WTC11 (cell line): ENCODE data around the gene COLGALT1. TPM values are rescaled to one million over a fixed set of nuclear protein-coding genes. Genes with fewer than 3 reads are reported as not detected.

Experiments used
- ATAC-seq: fragments of 200-7000 bp; cut with Tn5 transposase; 2 replicates; pipeline ENCODE4 v1.10.0; 2021; ENCODE audit warnings: mild to moderate bottlenecking, moderate library complexity
- CTCF ChIA-PET: fragments of 300-600 bp; sonication (Branson Sonifier 250); formaldehyde crosslinking; loops from one replicate; lab custom pipeline; 2021; ENCODE audit warnings: antibody characterized with exemption; lab: Charles Lee
- POLR2A ChIA-PET: fragments of 350-600 bp; sonication (Branson Sonifier 250); formaldehyde crosslinking; loops from one replicate; lab custom pipeline; 2021; ENCODE audit warnings: antibody characterized with exemption; lab: Charles Lee
- DNase-seq: peaks from one replicate; pipeline ENCODE4 v3.0.0; 2021; ENCODE audit warnings: low spot score
- H3K27ac Mint-ChIP-seq: 2 replicates; pipeline ENCODE4 v1.8.0; 2021; ENCODE audit warnings: mixed read lengths
- H3K27me3 Mint-ChIP-seq: 2 replicates; pipeline ENCODE4 v1.8.0; 2021; ENCODE audit warnings: low read depth, mild to moderate bottlenecking, moderate library complexity, mixed read lengths
- H3K36me3 Mint-ChIP-seq: 2 replicates; pipeline ENCODE4 v1.8.0; 2021; ENCODE audit warnings: mixed read lengths
- H3K4me1 Mint-ChIP-seq: 2 replicates; pipeline ENCODE4 v1.8.0; 2022; ENCODE audit warnings: mixed read lengths
- H3K4me3 Mint-ChIP-seq: 2 replicates; pipeline ENCODE4 v1.8.0; 2021; ENCODE audit warnings: mild to moderate bottlenecking, moderate library complexity, mixed read lengths
- H3K9me3 Mint-ChIP-seq: 2 replicates; pipeline ENCODE4 v1.8.0; 2021; ENCODE audit warnings: mixed read lengths
- ATF3 ChIP-seq: sonication (generic); formaldehyde crosslinking; conservative IDR thresholded peaks from 2 replicates; pipeline ENCODE4 v1.8.1; 2022; ENCODE audit warnings: mild to moderate bottlenecking, missing genetic modification reagents
- ATF6 ChIP-seq: sonication (generic); formaldehyde crosslinking; IDR thresholded peaks from 2 replicates; pipeline ENCODE4 v1.8.1; 2023; ENCODE audit warnings: mild to moderate bottlenecking, missing genetic modification reagents
- E2F1 ChIP-seq: sonication (generic); formaldehyde crosslinking; IDR thresholded peaks from 2 replicates; pipeline ENCODE4 v1.8.0; 2022; ENCODE audit warnings: mild to moderate bottlenecking, missing genetic modification reagents
- FOXP1 ChIP-seq: sonication (generic); formaldehyde crosslinking; IDR thresholded peaks from 2 replicates; pipeline ENCODE4 v1.8.0; 2022; ENCODE audit warnings: missing genetic modification reagents, mild to moderate bottlenecking, moderate library complexity, borderline replicate concordance
- GABPB1 ChIP-seq: sonication (generic); formaldehyde crosslinking; IDR thresholded peaks from 2 replicates; pipeline ENCODE4 v1.8.1; 2023; ENCODE audit warnings: mild to moderate bottlenecking, missing genetic modification reagents
- GRHL2 ChIP-seq: fragments of 250-450 bp; sonication (Bioruptor Pico); IDR thresholded peaks from 2 replicates; pipeline ENCODE4 v1.8.0; 2022; ENCODE audit warnings: mild to moderate bottlenecking, moderate library complexity; ENCODE audit not compliant: insufficient replicate concordance, severe bottlenecking
- HMGA2 ChIP-seq: fragments of 250-450 bp; sonication (Bioruptor Pico); IDR thresholded peaks from 2 replicates; pipeline ENCODE4 v1.4.0; 2021; ENCODE audit warnings: mild to moderate bottlenecking, moderate library complexity
- JAZF1 ChIP-seq: fragments of 250-450 bp; sonication (Bioruptor Pico); IDR thresholded peaks from 2 replicates; pipeline ENCODE4 v1.9.0; 2021; ENCODE audit warnings: moderate library complexity, mild to moderate bottlenecking, inconsistent platforms
- JUN ChIP-seq: sonication (generic); formaldehyde crosslinking; IDR thresholded peaks from 2 replicates; pipeline ENCODE4 v1.8.0; 2023; ENCODE audit warnings: mild to moderate bottlenecking, missing genetic modification reagents
- KAT7 ChIP-seq: sonication (generic); formaldehyde crosslinking; IDR thresholded peaks from 2 replicates; pipeline ENCODE4 v1.8.1; 2023; ENCODE audit warnings: missing genetic modification reagents, mild to moderate bottlenecking, borderline replicate concordance
- MAX ChIP-seq: sonication (generic); formaldehyde crosslinking; IDR thresholded peaks from 2 replicates; pipeline ENCODE4 v1.8.0; 2022; ENCODE audit warnings: mild to moderate bottlenecking, missing genetic modification reagents
- NFE2L1 ChIP-seq: sonication (generic); formaldehyde crosslinking; IDR thresholded peaks from 2 replicates; pipeline ENCODE4 v1.8.1; 2023; ENCODE audit warnings: missing genetic modification reagents
- NR1H2 ChIP-seq: sonication (generic); formaldehyde crosslinking; IDR thresholded peaks from 2 replicates; pipeline ENCODE4 v1.9.0; 2021; ENCODE audit warnings: mild to moderate bottlenecking, moderate library complexity, missing genetic modification reagents
- OVOL2 ChIP-seq: fragments of 250-450 bp; sonication (Bioruptor Pico); IDR thresholded peaks from 2 replicates; pipeline ENCODE4 v1.9.0; 2021; ENCODE audit warnings: mild to moderate bottlenecking, borderline replicate concordance
- RELA ChIP-seq: sonication (generic); formaldehyde crosslinking; IDR thresholded peaks from 2 replicates; pipeline ENCODE4 v1.8.1; 2022; ENCODE audit warnings: missing genetic modification reagents, mild to moderate bottlenecking, borderline replicate concordance
- SMAD4 ChIP-seq: sonication (generic); formaldehyde crosslinking; IDR thresholded peaks from 2 replicates; pipeline ENCODE4 v1.8.0; 2022; ENCODE audit warnings: mild to moderate bottlenecking, missing genetic modification reagents
- TEAD1 ChIP-seq: sonication (generic); formaldehyde crosslinking; IDR thresholded peaks from 2 replicates; pipeline ENCODE4 v1.8.0; 2022; ENCODE audit warnings: mild to moderate bottlenecking, missing genetic modification reagents
- USF1 ChIP-seq: sonication (generic); formaldehyde crosslinking; IDR thresholded peaks from 2 replicates; pipeline ENCODE4 v1.8.0; 2022; ENCODE audit warnings: mild to moderate bottlenecking, missing genetic modification reagents
- ZBTB21 ChIP-seq: sonication (generic); formaldehyde crosslinking; IDR thresholded peaks from 2 replicates; pipeline ENCODE4 v1.8.1; 2023; ENCODE audit warnings: mild to moderate bottlenecking, missing genetic modification reagents, borderline replicate concordance
- ZNF138 ChIP-seq: sonication (generic); formaldehyde crosslinking; conservative IDR thresholded peaks from 2 replicates; pipeline ENCODE4 v1.8.1; 2022; ENCODE audit warnings: mild to moderate bottlenecking, moderate library complexity, missing genetic modification reagents
- ZNF232 ChIP-seq: sonication (generic); formaldehyde crosslinking; IDR thresholded peaks from 2 replicates; pipeline ENCODE4 v1.8.0; 2022; ENCODE audit warnings: mild to moderate bottlenecking, missing genetic modification reagents
- total RNA-seq: library from RNA; stranded (reverse); gene quantifications from 3 replicates; pipeline ENCODE4 v1.2.3, GENCODE V29; 2021
- TF ChIP-seq, protein P1 (sequence below): sonication (generic); formaldehyde crosslinking; IDR thresholded peaks from 2 replicates; pipeline ENCODE4 v1.8.1; 2023; ENCODE audit warnings: mild to moderate bottlenecking, missing genetic modification reagents
- TF ChIP-seq, protein P2 (sequence below): fragments of 200-600 bp; IDR thresholded peaks from 2 replicates; pipeline ENCODE4 v1.8.0; 2022; ENCODE audit warnings: antibody characterized with exemption
- TF ChIP-seq, protein P3 (sequence below): sonication (generic); formaldehyde crosslinking; IDR thresholded peaks from 2 replicates; pipeline ENCODE4 v1.8.1; 2022; ENCODE audit warnings: low read depth, missing genetic modification reagents, borderline replicate concordance
- TF ChIP-seq, protein P4 (sequence below): fragments of 250-450 bp; sonication (Bioruptor Pico); IDR thresholded peaks from 2 replicates; pipeline ENCODE4 v1.9.0; 2021; ENCODE audit warnings: moderate library complexity, mild to moderate bottlenecking, inconsistent platforms, borderline replicate concordance

Gene COLGALT1
- total RNA-seq, 1 experiment from 2014 or later = 54.0 TPM

GRCh38 chr19:17599780-17600179, 44.3 kb downstream of the COLGALT1 start:
- ATAC-seq (no peak), DNase-seq (no peak)
- CTCF ChIA-PET = interaction anchor here (1.5 kb wide), 1 partner anchor 23 kb away, joined by 5 read pairs; no protein-coding TSS in a partner anchor
- H3K36me3 Mint-ChIP-seq = no peaks in the 10 kb centered on the region
- TF ChIP-seq USF1 (CRISPR knock-in tag) (no peak), KAT7 (CRISPR knock-in tag) (no peak), GABPB1 (CRISPR knock-in tag) (no peak), JUN (no peak), ZNF138 (CRISPR knock-in tag) (no peak), ATF6 (CRISPR knock-in tag) (no peak), OVOL2 (CRISPR knock-in tag) (no peak), GRHL2 (CRISPR knock-in tag) (no peak), ZBTB21 (no peak), NFE2L1 (CRISPR knock-in tag) (no peak), NR1H2 (CRISPR knock-in tag) (no peak), ZNF232 (CRISPR knock-in tag) (no peak)
- TF ChIP-seq, protein P1, sequence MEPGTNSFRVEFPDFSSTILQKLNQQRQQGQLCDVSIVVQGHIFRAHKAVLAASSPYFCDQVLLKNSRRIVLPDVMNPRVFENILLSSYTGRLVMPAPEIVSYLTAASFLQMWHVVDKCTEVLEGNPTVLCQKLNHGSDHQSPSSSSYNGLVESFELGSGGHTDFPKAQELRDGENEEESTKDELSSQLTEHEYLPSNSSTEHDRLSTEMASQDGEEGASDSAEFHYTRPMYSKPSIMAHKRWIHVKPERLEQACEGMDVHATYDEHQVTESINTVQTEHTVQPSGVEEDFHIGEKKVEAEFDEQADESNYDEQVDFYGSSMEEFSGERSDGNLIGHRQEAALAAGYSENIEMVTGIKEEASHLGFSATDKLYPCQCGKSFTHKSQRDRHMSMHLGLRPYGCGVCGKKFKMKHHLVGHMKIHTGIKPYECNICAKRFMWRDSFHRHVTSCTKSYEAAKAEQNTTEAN (CRISPR knock-in tag) = no peak
- TF ChIP-seq, protein P2, sequence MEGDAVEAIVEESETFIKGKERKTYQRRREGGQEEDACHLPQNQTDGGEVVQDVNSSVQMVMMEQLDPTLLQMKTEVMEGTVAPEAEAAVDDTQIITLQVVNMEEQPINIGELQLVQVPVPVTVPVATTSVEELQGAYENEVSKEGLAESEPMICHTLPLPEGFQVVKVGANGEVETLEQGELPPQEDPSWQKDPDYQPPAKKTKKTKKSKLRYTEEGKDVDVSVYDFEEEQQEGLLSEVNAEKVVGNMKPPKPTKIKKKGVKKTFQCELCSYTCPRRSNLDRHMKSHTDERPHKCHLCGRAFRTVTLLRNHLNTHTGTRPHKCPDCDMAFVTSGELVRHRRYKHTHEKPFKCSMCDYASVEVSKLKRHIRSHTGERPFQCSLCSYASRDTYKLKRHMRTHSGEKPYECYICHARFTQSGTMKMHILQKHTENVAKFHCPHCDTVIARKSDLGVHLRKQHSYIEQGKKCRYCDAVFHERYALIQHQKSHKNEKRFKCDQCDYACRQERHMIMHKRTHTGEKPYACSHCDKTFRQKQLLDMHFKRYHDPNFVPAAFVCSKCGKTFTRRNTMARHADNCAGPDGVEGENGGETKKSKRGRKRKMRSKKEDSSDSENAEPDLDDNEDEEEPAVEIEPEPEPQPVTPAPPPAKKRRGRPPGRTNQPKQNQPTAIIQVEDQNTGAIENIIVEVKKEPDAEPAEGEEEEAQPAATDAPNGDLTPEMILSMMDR = no peak
- TF ChIP-seq, protein P3, sequence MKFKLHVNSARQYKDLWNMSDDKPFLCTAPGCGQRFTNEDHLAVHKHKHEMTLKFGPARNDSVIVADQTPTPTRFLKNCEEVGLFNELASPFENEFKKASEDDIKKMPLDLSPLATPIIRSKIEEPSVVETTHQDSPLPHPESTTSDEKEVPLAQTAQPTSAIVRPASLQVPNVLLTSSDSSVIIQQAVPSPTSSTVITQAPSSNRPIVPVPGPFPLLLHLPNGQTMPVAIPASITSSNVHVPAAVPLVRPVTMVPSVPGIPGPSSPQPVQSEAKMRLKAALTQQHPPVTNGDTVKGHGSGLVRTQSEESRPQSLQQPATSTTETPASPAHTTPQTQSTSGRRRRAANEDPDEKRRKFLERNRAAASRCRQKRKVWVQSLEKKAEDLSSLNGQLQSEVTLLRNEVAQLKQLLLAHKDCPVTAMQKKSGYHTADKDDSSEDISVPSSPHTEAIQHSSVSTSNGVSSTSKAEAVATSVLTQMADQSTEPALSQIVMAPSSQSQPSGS (CRISPR knock-in tag) = no peak
- TF ChIP-seq, protein P4, sequence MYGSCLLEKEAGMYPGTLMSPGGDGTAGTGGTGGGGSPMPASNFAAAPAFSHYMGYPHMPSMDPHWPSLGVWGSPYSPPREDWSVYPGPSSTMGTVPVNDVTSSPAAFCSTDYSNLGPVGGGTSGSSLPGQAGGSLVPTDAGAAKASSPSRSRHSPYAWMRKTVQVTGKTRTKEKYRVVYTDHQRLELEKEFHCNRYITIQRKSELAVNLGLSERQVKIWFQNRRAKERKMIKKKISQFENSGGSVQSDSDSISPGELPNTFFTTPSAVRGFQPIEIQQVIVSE (CRISPR knock-in tag) = no peak
- TF ChIP-seq, all 79 proteins: peak for 0
- H3K9me3 Mint-ChIP-seq = no peaks in the 10 kb centered on the region
- no peak overlapping the region for H3K27ac Mint-ChIP-seq
- peaks cover 21% of the 10 kb centered on the region for H3K4me1 Mint-ChIP-seq
- POLR2A ChIA-PET = no interaction called here
- peaks cover 24% of the 10 kb centered on the region for H3K27me3 Mint-ChIP-seq
- no peak overlapping the region for H3K4me3 Mint-ChIP-seq

DNA sequence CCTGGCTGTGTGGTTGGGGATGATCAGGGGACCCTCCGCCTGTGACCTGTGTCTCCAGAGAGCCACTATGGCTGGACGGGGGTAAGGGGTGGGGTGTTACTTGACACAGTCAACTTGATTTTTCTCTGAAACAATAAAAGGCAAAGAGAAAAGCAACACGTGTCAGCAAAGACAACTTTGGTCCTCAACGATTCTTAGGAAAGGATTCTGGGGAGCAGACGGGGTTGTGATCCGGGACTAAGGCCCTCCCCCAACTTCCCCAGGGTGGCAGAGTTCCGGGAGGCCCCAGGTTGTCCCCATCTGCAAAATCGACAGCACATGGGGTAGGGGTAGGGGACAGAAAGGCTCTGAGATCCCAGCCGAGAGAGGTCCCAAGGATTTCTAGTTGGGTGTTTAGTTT, 46.2 kb downstream of the COLGALT1 start:
- DNase-seq (no peak), ATAC-seq (no peak)
- peaks cover 21% of the 10 kb centered on the region for H3K4me1 Mint-ChIP-seq
- no peak for TF ChIP-seq JAZF1 (CRISPR knock-in tag)
- no peak for TF ChIP-seq SMAD4
- TF ChIP-seq ATF3 = no peak
- TF ChIP-seq FOXP1 = no peak
- no peak for TF ChIP-seq RELA (CRISPR knock-in tag)
- TF ChIP-seq TEAD1 (CRISPR knock-in tag) = no peak
- peak; percentile 12; the same call in 1 of the 2 replicates for TF ChIP-seq MAX (CRISPR knock-in tag)
- no peak for TF ChIP-seq HMGA2 (CRISPR knock-in tag)
- TF ChIP-seq E2F1 (CRISPR knock-in tag) = no peak
- ChIA-PET CTCF (no interaction called here), POLR2A (no interaction called here)
- H3K4me3 Mint-ChIP-seq = peak overlapping the region; percentile 12; the same call in 1 of the 2 replicates
- H3K9me3 Mint-ChIP-seq = no peaks in the 10 kb centered on the region
- peaks cover 24% of the 10 kb centered on the region for H3K27me3 Mint-ChIP-seq
- H3K36me3 Mint-ChIP-seq = no peaks in the 10 kb centered on the region
- H3K27ac Mint-ChIP-seq = no peak overlapping the region
